HCT116 (cell line): ENCODE data around the gene EYA4. TPM values are rescaled to one million over a fixed set of nuclear protein-coding genes. Genes with fewer than 3 reads are reported as not detected.
"Not testable (repeated sequence)": the region's sequence is repeated elsewhere in the genome, so short reads cannot be mapped to it uniquely, and the experiment has no call there.

ENCODE experiments used
- ATAC-seq: fragments of 200-7000 bp; cut with Tn5 transposase; 2 replicates; pipeline ENCODE4 v1.9.1; 2020; ENCODE audit warnings: mild to moderate bottlenecking, moderate library complexity
- BruUV-seq: library from RNA; stranded (reverse); fragments of 400-500 nt; replicated peaks from 2 replicates; lab custom pipeline; 2021; lab: Mats Ljungman, UMichigan
- CTCF ChIA-PET: fragments of 300-600 bp; sonication (Branson Sonifier 250); formaldehyde crosslinking; loops from one replicate; lab custom pipeline; 2021; ENCODE audit warnings: antibody characterized with exemption; lab: Charles Lee
- POLR2A ChIA-PET: fragments of 300-600, 350-600 bp; sonication (Branson Sonifier 250); formaldehyde crosslinking; loops from one replicate; lab custom pipeline; 2021; ENCODE audit warnings: antibody characterized with exemption; lab: Charles Lee
- RAD21 ChIA-PET, 2 experiments: fragments of 300-600 bp; sonication (Branson Sonifier 250); formaldehyde crosslinking; loops; one replicate each; lab custom pipeline; 2023; ENCODE audit warnings: low total read pairs in 2 of 2; ENCODE audit not compliant: uncharacterized antibody in 2 of 2, unreplicated experiment in 2 of 2, low non-redundant PET in 1 of 2; lab: Charles Lee
- DNase-seq: peaks from one replicate; pipeline ENCODE4 v3.0.0-alpha.2; 2010; ENCODE audit warnings: low read depth, low spot score
- H2AFZ ChIP-seq: fragments of 200-600 bp; shearing (Covaris generic), sonication (generic); 2 replicates; pipeline ENCODE4 v1.6.1; 2017; ENCODE audit warnings: low read depth, mixed run types, mixed read lengths, antibody characterized with exemption, low read length; ENCODE audit not compliant: poor library complexity, severe bottlenecking
- H3K27ac ChIP-seq: 2 replicates; pipeline ENCODE4 v1.5.1; 2012; ENCODE audit warnings: low read depth, low read length
- H3K27me3 ChIP-seq: fragments of 200-600 bp; sonication (generic); 2 replicates; pipeline ENCODE4 v1.6.1; 2016; ENCODE audit warnings: mixed run types, low read length, mixed read lengths; ENCODE audit not compliant: insufficient read depth
- H3K36me3 ChIP-seq, 2 experiments: fragments of 200-500 bp in 1 of 2; fragments of 200-600 bp in 1 of 2; sonication (Bioruptor generic) in 1 of 2; sonication (generic) in 1 of 2; 2 replicates each; pipeline versions ENCODE4 v1.5.1 to v1.6.1; 2014 to 2016; ENCODE audit warnings: low read length in 2 of 2, inconsistent platforms in 1 of 2, mixed read lengths in 1 of 2, mixed run types in 1 of 2; ENCODE audit not compliant: insufficient read depth in 2 of 2, control insufficient read depth in 1 of 2
- H3K4me1 ChIP-seq, 2 experiments: fragments of 200-600 bp in 1 of 2; sonication (generic) in 1 of 2; 2 replicates each; pipeline versions ENCODE4 v1.5.1 to v1.6.1; 2012 to 2017; ENCODE audit warnings: low read length in 2 of 2, inconsistent platforms in 1 of 2, mild to moderate bottlenecking in 1 of 2, mixed read lengths in 1 of 2, mixed run types in 1 of 2, moderate library complexity in 1 of 2; ENCODE audit not compliant: insufficient read depth in 2 of 2, control insufficient read depth in 1 of 2
- H3K4me2 ChIP-seq: fragments of 200-600 bp; sonication (generic); 2 replicates; pipeline ENCODE4 v1.6.1; 2017; ENCODE audit warnings: mixed run types, low read length, mixed read lengths
- H3K4me3 ChIP-seq, 2 experiments: fragments of 200-600 bp in 1 of 2; sonication (generic) in 1 of 2; replicated peaks in 1 of 2; 2 replicates each; pipeline ENCODE4 v1.5.1; 2011 to 2016; ENCODE audit warnings: low read length in 2 of 2, control low read depth in 1 of 2, low read depth in 1 of 2, mild to moderate bottlenecking in 1 of 2, mixed read lengths in 1 of 2, mixed run types in 1 of 2
- H3K79me2 ChIP-seq: fragments of 200-600 bp; sonication (generic); 2 replicates; pipeline ENCODE4 v1.6.1; 2017; ENCODE audit warnings: mild to moderate bottlenecking, mixed run types, low read length, moderate library complexity, mixed read lengths; ENCODE audit not compliant: insufficient read depth
- H3K9ac ChIP-seq: fragments of 200-600 bp; sonication (generic); 2 replicates; pipeline ENCODE4 v1.6.1; 2016; ENCODE audit warnings: low read length, mixed read lengths
- H3K9me2 ChIP-seq: fragments of 200-600 bp; sonication (generic), shearing (Covaris generic); 2 replicates; pipeline ENCODE4 v1.6.1; 2017; ENCODE audit warnings: mixed run types, mild to moderate bottlenecking, moderate library complexity; ENCODE audit not compliant: insufficient read depth
- H3K9me3 ChIP-seq, 2 experiments: fragments of 200-500 bp in 1 of 2; fragments of 200-600 bp in 1 of 2; sonication (Bioruptor generic) in 1 of 2; sonication (generic) in 1 of 2; 2 replicates each; pipeline ENCODE4 v1.6.1; 2014 to 2017; ENCODE audit warnings: low read length in 2 of 2, mixed read lengths in 2 of 2, inconsistent platforms in 1 of 2, low read depth in 1 of 2, mild to moderate bottlenecking in 1 of 2, mixed run types in 1 of 2, moderate library complexity in 1 of 2; ENCODE audit not compliant: control insufficient read depth in 1 of 2, insufficient read depth in 1 of 2
- H4K20me1 ChIP-seq: fragments of 200-600 bp; sonication (generic), shearing (Covaris generic); 2 replicates; pipeline ENCODE4 v1.6.1; 2017; ENCODE audit warnings: mixed run types, mild to moderate bottlenecking, moderate library complexity; ENCODE audit not compliant: insufficient read depth
- FOSL1 ChIP-seq: IDR thresholded peaks from 2 replicates; pipeline ENCODE4 v1.6.1; 2012; ENCODE audit warnings: low read depth
- JUND ChIP-seq: IDR thresholded peaks from 2 replicates; pipeline ENCODE4 v1.6.1; 2012
- POLR2A ChIP-seq: IDR thresholded peaks from 2 replicates; pipeline ENCODE4 v1.7.0; 2011; ENCODE audit warnings: borderline replicate concordance; ENCODE audit not compliant: insufficient read depth, insufficient read length; ENCODE audit errors: extremely low read depth
- RAD21 ChIP-seq: IDR thresholded peaks from 2 replicates; pipeline ENCODE4 v1.6.1; 2012; ENCODE audit warnings: low read depth, mild to moderate bottlenecking
- SIN3A ChIP-seq: IDR thresholded peaks from 2 replicates; pipeline ENCODE4 v1.6.1; 2012; ENCODE audit warnings: low read depth
- SRF ChIP-seq: IDR thresholded peaks from 2 replicates; pipeline ENCODE4 v1.6.1; 2012; ENCODE audit warnings: low read depth
- YY1 ChIP-seq: IDR thresholded peaks from 2 replicates; pipeline ENCODE4 v1.6.1; 2011; ENCODE audit warnings: low read length, low read depth, moderate library complexity, mild to moderate bottlenecking; ENCODE audit not compliant: insufficient replicate concordance; ENCODE audit errors: extremely low read depth
- intact Hi-C: fragments of 100-400 bp; cut with micrococcal nuclease; formaldehyde crosslinking; loops from 2 replicates; pipeline ENCODE4 v1.10.0; 2022
- total RNA-seq: library from RNA; stranded (reverse); gene quantifications from one replicate; pipeline ENCODE4 v1.2.1, GENCODE V29; 2021; ENCODE audit not compliant: unreplicated experiment
- TF ChIP-seq, protein P1 (sequence below): IDR thresholded peaks from 2 replicates; pipeline ENCODE4 v1.6.1; 2012
- TF ChIP-seq, protein P2 (sequence below), 3 experiments: fragments of 200-600 bp in 1 of 3; sonication (generic) in 1 of 3; IDR thresholded peaks in 2 of 3; conservative IDR thresholded peaks in 1 of 3; 2 replicates each; pipeline ENCODE4 v1.5.1; 2012 to 2017; ENCODE audit warnings: low read depth in 2 of 3, low read length in 2 of 3, antibody characterized with exemption in 1 of 3, borderline replicate concordance in 1 of 3, control low read depth in 1 of 3, mild to moderate bottlenecking in 1 of 3, mixed read lengths in 1 of 3, mixed run types in 1 of 3, moderate library complexity in 1 of 3; ENCODE audit not compliant: insufficient read depth in 1 of 3
- TF ChIP-seq, protein P3 (sequence below): IDR thresholded peaks from 2 replicates; pipeline ENCODE4 v1.6.1; 2012; ENCODE audit warnings: low read depth

The EYA4 gene
- total RNA-seq, 1 experiment from 2014 or later: not detected

DNA sequence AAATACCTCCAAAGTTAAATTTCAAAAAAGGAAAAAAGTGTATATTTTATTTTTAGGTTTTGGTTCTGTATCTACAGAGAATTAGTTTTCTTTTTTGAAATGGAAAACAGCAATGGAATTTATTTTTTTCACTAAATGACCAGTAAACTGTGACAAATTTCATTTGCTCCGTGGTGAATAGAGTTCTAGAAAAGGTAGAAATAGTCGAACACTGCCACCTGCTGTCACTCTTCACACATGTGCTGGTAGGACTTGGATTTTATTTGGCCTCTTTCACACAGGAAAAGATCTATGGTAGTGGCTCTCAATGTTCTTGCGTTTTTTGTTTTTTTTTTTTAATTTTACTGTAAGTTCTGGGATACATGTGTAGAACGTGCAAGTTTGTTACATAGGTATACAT lies 312.5 kb downstream of the EYA4 start:
- Histone ChIP-seq H3K36me3 (no peaks in the 10 kb centered on the region), H3K4me1 (0 out of 4 replicates have a peak, but pooled peaks cover 0 to 3% of the 10 kb centered on the region in 2 experiments), H2AFZ (no peak overlapping the region), H3K9me3 (no peaks in the 10 kb centered on the region), H3K27me3 (no peaks in the 10 kb centered on the region)
- POLR2A ChIA-PET: no interaction called here
- TF ChIP-seq, protein P1, sequence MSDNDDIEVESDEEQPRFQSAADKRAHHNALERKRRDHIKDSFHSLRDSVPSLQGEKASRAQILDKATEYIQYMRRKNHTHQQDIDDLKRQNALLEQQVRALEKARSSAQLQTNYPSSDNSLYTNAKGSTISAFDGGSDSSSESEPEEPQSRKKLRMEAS: no peak
- TF ChIP-seq POLR2A (no peak), RAD21 (peak; percentile 77), SIN3A (no peak), FOSL1 (no peak), SRF (no peak), JUND (no peak), YY1 (no peak)
- TF ChIP-seq, protein P2, sequence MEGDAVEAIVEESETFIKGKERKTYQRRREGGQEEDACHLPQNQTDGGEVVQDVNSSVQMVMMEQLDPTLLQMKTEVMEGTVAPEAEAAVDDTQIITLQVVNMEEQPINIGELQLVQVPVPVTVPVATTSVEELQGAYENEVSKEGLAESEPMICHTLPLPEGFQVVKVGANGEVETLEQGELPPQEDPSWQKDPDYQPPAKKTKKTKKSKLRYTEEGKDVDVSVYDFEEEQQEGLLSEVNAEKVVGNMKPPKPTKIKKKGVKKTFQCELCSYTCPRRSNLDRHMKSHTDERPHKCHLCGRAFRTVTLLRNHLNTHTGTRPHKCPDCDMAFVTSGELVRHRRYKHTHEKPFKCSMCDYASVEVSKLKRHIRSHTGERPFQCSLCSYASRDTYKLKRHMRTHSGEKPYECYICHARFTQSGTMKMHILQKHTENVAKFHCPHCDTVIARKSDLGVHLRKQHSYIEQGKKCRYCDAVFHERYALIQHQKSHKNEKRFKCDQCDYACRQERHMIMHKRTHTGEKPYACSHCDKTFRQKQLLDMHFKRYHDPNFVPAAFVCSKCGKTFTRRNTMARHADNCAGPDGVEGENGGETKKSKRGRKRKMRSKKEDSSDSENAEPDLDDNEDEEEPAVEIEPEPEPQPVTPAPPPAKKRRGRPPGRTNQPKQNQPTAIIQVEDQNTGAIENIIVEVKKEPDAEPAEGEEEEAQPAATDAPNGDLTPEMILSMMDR (IDR thresholded peaks at IDR 0.05 in 2 of 3, conservative IDR thresholded peaks at IDR 0.05 in 1 of 3; ENCODE audit: borderline replicate concordance in 1 of 3, insufficient read depth in 1 of 3, low read depth in 2 of 3, low read length in 2 of 3): peak; percentile 54 to 64 (median 63)
- TF ChIP-seq, protein P3, sequence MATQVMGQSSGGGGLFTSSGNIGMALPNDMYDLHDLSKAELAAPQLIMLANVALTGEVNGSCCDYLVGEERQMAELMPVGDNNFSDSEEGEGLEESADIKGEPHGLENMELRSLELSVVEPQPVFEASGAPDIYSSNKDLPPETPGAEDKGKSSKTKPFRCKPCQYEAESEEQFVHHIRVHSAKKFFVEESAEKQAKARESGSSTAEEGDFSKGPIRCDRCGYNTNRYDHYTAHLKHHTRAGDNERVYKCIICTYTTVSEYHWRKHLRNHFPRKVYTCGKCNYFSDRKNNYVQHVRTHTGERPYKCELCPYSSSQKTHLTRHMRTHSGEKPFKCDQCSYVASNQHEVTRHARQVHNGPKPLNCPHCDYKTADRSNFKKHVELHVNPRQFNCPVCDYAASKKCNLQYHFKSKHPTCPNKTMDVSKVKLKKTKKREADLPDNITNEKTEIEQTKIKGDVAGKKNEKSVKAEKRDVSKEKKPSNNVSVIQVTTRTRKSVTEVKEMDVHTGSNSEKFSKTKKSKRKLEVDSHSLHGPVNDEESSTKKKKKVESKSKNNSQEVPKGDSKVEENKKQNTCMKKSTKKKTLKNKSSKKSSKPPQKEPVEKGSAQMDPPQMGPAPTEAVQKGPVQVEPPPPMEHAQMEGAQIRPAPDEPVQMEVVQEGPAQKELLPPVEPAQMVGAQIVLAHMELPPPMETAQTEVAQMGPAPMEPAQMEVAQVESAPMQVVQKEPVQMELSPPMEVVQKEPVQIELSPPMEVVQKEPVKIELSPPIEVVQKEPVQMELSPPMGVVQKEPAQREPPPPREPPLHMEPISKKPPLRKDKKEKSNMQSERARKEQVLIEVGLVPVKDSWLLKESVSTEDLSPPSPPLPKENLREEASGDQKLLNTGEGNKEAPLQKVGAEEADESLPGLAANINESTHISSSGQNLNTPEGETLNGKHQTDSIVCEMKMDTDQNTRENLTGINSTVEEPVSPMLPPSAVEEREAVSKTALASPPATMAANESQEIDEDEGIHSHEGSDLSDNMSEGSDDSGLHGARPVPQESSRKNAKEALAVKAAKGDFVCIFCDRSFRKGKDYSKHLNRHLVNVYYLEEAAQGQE: no peak
- TF ChIP-seq, all 23 proteins: peak for 2
- intact Hi-C loops: loop anchor here (1.0 to 5.0 kb wide), 4 partner anchors 266 to 723 kb away; no protein-coding TSS in a partner anchor
- BruUV-seq: no TSS peak
- H3K9ac ChIP-seq: no peak overlapping the region
- H3K9me2 ChIP-seq: no peaks in the 10 kb centered on the region
- DNase-seq (peak; percentile 56), ATAC-seq (peak; percentile 86)
- H4K20me1 ChIP-seq: no peaks in the 10 kb centered on the region
- H3K4me3 ChIP-seq: no peak overlapping the region
- CTCF ChIA-PET: no interaction called here
- no peak overlapping the region for H3K27ac ChIP-seq
- RAD21 ChIA-PET: no interaction called here
- no peaks in the 10 kb centered on the region for H3K79me2 ChIP-seq
- H3K4me2 ChIP-seq: no peak overlapping the region

DNA sequence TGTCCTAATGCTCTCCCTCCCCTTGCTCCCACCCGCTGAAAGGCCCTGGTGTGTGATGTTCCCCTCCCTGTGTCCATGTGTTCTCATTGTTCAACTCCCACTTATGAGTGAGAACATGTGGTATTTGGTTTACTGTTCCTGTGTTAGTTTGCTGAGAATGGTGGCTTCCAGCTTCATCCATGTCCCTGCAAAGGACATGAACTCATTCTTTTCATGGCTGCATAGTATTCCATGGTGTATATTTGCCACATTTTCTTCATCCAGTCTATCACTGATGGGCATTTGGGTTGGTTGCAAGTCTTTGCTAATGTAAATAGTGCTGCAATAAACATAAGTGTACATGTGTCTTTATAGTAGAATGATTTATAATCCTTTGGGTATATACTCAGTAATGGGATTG lies 313.0 kb downstream of the EYA4 start:
- POLR2A ChIA-PET, CTCF ChIA-PET, DNase-seq, H4K20me1 ChIP-seq, H3K36me3 ChIP-seq, H3K27ac ChIP-seq, H3K9me2 ChIP-seq, H3K4me2 ChIP-seq, RAD21 ChIA-PET, H3K4me1 ChIP-seq, H3K9ac ChIP-seq, H3K79me2 ChIP-seq, BruUV-seq, H3K9me3 ChIP-seq, H3K27me3 ChIP-seq, H2AFZ ChIP-seq, H3K4me3 ChIP-seq: not testable (repeated sequence)
- intact Hi-C loops: loop anchor here (5.0 kb wide), 2 partner anchors 267 to 367 kb away; no protein-coding TSS in a partner anchor
- 0 out of 2 replicates have a peak, but pooled peaks have one; percentile 14 for ATAC-seq
